ENCODE measurements around the gene CD9.
"Not testable (repeated sequence)": the region's sequence is repeated elsewhere in the genome, so short reads cannot be mapped to it uniquely, and the experiment has no call there.

Gene CD9

DNA sequence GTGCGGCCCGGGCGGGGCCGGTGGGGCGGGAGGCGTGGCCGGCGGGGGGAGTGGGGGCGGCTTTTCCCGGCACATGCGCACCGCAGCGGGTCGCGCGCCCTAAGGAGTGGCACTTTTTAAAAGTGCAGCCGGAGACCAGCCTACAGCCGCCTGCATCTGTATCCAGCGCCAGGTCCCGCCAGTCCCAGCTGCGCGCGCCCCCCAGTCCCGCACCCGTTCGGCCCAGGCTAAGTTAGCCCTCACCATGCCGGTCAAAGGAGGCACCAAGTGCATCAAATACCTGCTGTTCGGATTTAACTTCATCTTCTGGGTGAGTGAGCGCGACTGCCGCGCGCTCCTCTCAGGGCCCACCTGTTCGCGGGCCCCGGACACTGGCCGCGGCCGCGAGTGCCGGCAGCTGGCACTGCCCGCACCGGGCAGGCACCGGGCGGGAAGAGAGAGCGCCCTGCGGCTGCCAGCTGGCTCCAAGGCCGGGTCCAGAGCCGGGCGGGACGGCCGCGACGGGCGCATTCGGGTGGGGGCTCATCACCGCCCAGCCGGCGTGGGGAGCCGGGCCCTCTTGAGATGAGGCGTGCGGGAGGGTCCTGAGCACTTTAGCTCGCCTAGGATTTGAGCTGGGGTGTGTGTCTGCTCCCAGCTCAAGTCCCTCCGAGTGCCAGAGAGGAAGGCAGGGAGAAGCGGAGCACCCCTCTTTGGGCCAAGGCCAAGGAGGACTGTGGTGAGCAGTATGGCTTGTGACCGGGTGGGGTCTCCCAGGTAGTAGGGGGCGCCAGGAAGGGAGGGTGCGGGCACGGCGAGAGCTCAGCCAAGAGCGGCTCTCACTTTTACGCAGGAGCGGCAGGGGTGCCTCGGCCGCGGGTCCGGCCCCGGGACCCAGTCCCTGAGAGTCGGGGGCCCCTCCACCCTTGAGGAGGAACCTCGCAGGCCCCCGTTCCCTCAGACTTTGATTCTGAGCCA lies at the start of gene CD9:
Gene CD9 (plus strand): TSS at position 145 of the 957 bp plus-strand sequence. CDS start 100 bp downstream, at position 245.
- peak in 8 of 10 donors; percentile 38 to 91 (median 72) for DNase-seq
- intact Hi-C loops (cut with DNase I): loop anchor here (1.0 kb wide), 1 partner anchor 30 kb away; no protein-coding TSS in a partner anchor

GRCh38 chr12:6154730-6155459 lies 45.3 kb upstream of the CD9 start:
- DNase-seq: no peak
- intact Hi-C loops (cut with DNase I): no loop called here

DNA sequence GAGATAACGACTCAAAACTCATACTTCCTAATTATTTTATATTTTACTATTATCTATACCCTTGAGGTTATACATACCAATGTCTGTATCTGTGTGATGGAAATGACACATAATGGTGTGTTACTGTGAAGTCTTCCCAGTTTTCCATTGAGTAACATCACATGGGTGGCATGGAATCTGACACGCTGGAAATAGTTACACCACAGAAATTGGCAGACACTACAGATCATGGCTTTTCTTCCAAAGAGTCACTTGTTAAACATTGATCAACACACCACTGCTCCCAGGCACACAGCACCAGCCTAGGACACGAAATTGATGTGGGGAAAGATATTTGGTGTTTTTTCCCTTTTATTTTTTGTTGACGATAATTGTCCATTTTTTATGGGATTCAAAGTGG lies 42.7 kb upstream of the CD9 start:
- intact Hi-C loops (cut with DNase I): no loop called here
- DNase-seq: no peak

DNA sequence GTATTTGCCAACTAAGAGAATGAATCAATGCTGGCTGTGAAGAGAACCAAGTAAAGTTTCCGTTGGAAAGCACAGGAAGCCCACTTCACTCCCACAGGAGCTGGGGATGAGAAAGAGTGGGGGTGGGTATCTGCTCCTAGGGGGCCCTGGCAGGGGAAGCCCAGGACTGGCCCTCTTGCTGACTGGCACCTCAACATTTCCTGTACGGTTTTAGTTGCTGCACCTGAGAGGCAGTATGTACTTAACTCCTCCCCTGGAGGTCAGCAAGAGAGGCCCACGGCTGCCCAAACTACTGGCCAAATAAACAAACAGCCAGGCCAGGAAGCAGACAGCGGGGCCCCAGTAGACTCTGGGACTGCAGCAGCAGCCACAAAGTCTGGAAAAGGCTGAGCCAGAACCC lies 41.9 kb upstream of the CD9 start:
- no peak for DNase-seq
- intact Hi-C loops (cut with DNase I): no loop called here

DNA sequence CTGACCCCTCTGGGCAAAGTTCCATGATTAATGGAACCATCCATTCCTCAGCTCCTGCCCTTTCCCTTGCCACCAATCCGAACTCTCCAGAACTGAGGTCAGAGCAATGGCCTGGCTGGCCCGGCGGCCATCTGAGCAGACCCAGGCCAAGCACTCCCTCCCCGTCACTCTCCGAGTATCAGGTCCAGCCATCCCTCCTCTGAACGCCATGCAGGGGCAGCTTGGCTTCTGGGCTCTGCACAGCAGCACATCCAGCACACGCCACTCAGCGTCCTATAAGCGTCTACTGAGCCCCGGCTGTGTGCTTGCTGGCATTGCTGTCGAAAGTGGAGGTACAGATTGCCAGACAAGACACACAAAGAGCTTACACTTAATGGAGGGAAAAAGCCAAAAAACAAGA lies 41.5 kb upstream of the CD9 start:
- no peak for DNase-seq
- intact Hi-C loops (cut with DNase I): no loop called here

GRCh38 chr12:6159166-6160011 lies 40.8 kb upstream of the CD9 start:
- intact Hi-C loops (cut with DNase I); DNase-seq: not testable (repeated sequence)

- DNase-seq: not testable (repeated sequence)
Observed at GRCh38 chr12:6160049-6160649, 40.1 kb upstream of the CD9 start.

GRCh38 chr12:6161124-6161882 lies 38.9 kb upstream of the CD9 start:
- intact Hi-C loops (cut with DNase I): no loop called here
- peak in 1 of 10 donors; percentile 81 for DNase-seq

More at GRCh38 chr12:6160049-6160649, 40.1 kb upstream of the CD9 start:
- intact Hi-C loops (cut with DNase I): not testable (repeated sequence)

GRCh38 chr12:6163416-6164060 lies 36.7 kb upstream of the CD9 start:
- intact Hi-C loops (cut with DNase I): no loop called here
- peak in 1 of 10 donors; percentile 61 for DNase-seq

DNA sequence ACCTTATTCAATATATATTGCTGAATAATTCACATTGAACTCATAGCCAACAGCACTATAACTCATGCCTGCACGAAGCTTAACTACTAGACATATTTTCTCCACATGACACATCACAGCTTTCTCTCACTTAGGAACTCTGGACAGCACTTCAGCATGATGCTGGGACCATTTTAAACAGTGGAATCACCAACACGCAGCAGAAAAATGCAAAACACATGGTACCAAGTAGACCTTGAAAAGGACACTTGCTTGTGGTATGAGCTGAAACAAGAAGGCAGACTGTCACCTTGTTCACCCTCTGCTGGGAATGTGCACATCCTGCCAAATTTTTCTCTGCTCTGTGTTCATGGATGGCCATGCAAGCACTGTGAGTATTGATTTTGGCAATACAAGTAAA lies 34.8 kb upstream of the CD9 start:
- intact Hi-C loops (cut with DNase I): no loop called here
- DNase-seq: no peak

- intact Hi-C loops (cut with DNase I): no loop called here
Observed at GRCh38 chr12:6166808-6167207, 33.4 kb upstream of the CD9 start.

DNA sequence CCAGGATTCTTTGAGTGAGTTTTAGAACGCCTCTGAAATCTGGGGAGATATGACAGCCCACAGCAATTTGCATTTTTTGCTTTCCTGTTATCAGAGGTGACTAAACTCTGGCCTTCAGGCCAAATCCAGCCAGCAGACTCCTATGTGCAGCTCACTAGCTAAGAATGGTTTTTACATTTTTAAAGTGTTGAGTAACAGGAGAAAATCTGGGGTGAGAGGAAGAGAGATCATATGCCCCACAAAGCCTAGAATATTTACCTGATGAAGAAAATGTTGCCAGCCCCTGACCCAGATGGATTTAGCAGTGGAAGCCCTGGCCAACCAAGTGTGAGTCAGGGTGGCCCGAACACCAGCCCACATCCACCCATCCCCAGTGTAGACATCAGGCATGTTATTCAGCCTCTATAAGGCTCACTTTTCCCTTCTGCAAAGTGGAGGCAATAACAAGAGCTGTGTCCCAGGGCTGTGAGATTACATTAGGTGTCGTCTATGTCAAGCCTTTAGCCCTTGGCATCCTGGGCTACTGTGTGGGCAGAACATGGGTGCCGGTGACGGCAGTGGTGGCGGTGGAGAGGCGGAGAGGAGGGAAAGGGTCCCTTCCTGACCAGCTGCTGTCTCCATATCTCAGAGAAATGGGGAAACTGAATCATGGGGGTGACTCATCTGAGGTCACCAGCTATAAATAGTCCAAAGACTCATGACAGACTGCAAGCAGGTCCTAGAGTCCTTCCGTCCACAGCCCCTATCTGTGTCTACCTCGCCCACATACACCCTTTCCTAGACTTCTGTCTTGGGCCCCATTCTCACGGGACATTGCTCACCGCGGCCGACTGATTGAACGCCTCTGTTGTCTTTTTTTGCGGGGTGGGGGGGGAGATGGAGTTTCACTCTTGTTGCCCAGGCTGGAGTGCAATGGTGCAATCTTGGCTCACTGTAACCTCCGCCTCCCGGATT lies 32.6 kb upstream of the CD9 start:
- intact Hi-C loops (cut with DNase I): no loop called here
- DNase-seq: peak in 1 of 10 donors; percentile 89

More at GRCh38 chr12:6166808-6167207, 33.4 kb upstream of the CD9 start:
- no peak for DNase-seq

DNA sequence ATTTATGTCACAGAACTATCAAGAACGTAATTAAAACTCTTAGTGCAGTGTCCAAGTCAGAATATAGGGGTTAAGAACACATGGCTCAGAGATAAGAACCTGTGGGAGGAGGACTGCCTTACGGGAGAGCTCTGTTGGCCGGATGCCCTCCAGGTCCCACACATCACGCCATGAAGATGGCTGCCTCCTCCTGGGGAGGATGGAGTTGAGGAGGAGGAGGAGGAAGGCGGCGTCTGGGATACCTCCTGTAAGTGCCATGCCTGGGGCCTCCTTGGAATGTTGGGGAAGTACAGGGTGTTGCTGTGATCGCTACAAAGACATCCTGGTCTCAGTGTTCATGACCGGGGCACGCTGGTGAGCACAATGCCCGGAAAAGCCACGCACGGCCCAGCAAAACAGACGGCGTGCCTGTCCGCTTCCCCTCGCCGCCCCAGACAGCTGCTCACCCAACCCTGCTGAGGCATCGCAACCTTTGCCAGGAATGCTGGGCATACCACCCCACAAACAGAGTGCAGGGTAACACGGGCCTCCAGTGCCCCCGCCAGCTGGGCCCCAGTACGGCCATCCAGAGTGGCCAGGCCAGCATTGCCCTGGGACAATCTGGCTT lies 28.7 kb upstream of the CD9 start:
- peak in 2 of 10 donors; percentile 53 to 75 for DNase-seq
- intact Hi-C loops (cut with DNase I): no loop called here

DNA sequence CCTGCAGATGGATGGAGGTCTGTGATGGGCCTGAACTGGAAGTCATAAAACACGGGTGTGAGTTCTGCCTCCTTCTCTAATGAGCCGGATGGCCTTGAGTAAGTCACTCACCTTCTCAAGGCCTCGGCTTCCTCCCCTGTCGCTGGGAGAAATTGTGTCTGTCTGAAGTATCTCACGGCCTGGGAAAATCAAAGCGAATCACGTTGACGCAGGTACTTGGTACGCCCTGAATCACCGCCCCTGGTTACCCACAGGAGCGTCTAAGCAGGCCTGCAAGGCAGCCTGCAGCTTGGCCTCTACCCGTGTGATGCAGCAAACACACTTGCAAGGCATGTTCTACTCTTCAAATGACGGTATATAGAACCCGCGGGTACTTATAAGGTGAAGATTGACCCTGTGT lies 28.1 kb upstream of the CD9 start:
- peak in 2 of 10 donors; percentile 12 to 33 for DNase-seq
- intact Hi-C loops (cut with DNase I): no loop called here

DNA sequence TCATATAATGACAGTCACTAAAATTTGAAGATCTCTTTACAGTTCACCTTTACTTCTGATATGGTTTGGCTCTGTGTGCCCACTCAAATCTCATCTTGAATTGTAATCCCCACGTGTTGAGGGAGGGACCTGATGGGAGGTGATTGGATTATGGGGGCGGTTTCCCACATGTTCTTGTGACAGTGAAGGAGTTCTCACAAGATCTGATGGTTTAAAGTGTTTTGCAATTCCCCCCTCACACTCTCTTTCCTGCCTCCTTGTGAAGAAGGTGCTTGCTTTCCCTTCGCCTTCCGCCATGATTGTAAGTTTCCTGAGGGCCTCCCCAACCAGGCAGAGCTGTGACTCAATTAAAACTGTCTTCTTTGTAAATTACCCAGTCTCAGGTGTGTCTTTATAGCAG lies 27.3 kb upstream of the CD9 start:
- intact Hi-C loops (cut with DNase I): no loop called here
- DNase-seq: no peak

GRCh38 chr12:6177642-6178358 lies 22.4 kb upstream of the CD9 start:
- DNase-seq: peak in 2 of 10 donors; percentile 33 to 58
- intact Hi-C loops (cut with DNase I): no loop called here

Measured in posterior cingulate gyrus (tissue), 11 donors.